HG03460 (cell line): Measurements from ENCODE around the gene KYAT1.
A peak's percentile ranks its signal among the peaks of the same experiment; 100 is the strongest.

Experiments
- ATAC-seq: cut with Tn5 transposase; IDR thresholded peaks from one replicate; pipeline ENCODE4 v1.9.1; 2021; ENCODE audit not compliant: unreplicated experiment

Gene KYAT1

DNA sequence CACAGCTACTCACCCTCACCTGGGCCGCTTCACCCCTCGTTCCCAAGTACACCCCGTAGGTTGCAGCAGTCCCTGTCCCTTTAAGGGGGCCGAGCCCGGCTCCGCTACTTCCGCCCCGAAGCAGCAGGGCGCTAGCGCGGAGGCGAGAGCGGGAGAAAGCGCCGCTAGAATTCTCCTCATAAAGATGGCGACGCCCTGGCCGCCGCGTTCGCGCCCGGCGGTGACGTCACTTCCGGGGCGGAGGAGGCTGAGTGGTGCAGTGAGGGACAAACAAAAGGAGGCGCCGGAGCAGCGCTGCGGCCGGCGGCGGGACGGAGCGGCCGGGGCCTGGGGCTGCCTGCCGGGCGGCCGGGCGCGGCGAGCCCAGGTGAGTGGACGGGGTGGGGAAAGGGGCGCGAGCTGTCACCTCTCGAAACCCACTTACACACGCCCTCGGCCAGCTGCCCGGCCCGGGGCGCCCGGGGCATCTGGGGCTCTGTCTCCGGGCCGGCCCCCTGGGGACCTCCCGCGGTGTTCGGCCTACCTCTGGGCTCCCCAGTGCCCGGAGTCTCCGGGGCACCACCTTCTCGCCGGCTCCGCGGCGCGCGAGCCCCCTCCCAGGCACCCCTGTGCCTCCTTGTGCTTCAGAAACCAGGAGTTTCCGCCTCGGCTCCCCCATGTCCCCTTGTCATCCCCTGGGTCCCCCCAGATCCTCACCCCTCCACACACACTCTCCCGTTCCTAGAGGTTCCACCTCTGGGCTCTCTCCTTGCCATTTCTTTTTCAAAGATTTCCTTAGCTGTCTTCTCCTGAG, at the start of gene KYAT1, which contains the start of gene LRRC8A:
TSS of gene KYAT1 (minus strand) at position 67 of the 793 bp plus-strand sequence. CDS start 36,545 bp downstream, outside the sequence.
TSS of gene LRRC8A (plus strand) at position 250 of the 793 bp plus-strand sequence. CDS start 25,032 bp downstream, outside the sequence.
- peak; percentile 78 for ATAC-seq

DNA sequence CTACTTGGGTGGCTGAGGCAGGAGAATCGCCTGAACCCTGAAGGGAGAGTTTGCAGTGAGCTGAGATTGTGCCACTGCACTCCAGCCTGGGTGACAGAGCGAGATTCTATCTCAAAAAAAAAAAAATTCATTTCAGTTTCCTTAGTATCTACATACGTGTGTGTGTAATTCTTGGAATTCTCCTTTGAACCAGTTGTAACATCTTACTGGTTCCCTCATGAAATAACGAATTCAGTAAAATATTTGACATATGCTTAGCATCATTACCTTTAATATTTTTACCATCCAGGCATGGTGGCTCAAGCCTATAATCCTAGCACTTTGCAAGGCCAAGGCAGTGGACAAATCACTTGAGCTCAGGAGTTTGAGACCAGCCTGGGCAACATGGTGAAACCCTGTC, 47.8 kb upstream of the KYAT1 start:
- no peak for ATAC-seq

DNA sequence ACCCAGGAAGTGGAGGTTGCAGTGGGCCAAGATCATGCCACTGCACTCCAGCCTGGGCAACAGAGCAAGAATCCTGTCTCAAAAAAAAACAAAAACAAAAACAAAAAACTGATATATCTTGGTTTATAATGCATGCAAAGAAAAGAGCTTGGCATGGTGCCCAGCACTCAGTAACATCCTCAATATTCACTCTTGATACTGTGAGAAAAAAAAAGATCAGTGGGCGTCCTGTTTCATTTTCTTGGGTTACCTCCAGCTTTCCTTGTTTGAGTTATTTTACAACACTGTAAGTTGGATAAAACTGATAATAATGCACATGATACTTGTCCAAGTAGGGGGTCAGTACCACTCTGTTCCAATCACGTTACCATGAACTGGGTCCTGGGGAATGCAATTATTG, 46.9 kb upstream of the KYAT1 start:
- ATAC-seq, result no peak

DNA sequence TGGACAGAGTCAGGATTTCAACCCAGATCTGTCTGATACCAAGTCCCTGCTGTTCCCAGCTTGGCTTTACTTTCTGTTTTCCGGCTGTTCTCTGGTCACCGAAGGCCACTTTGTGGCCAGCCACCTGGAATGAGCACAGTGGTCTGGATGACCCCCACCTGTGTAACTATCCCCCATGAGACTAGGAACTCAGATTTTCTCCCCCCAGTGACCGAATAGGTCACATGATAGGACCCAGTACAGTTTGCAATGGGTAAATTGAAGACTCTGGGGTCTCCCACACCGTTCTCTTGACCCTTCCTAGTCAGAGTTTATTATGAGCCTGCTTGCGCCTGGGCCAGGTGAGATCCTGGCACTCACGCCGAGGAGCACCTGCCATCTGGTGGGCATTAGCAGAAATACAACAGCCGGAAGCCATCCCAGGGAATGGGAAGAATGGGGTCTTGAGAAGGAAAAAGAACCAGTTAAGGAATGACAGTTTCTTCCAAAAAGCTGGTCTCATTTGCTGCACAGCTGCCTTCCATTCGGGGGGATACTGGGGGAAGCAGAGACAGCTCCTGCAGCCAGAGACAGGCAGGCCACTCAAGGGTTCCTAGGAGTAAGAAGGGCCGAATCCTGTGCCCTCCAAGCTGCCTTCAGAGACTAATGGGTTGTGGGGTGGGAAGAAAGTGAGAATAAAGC, 46.1 kb upstream of the KYAT1 start:
- no peak for ATAC-seq

DNA sequence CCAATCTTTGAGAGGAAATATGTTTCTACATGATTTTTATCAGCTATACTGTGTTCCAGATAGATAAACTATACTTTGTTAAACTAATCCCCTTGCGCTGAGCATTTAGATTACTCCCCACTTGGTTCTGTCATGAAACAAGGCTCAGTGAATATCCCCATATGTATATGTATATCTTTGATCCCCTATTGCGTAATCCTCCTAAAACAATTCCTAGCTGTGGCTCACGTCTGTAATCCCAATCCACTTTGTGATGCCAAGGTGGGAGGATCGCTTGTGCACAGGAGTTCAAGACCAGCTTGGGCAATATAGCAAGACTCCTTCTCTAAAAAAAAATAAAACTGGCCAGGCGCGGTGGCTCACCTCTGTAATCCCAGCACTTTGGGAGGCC, 41.7 kb upstream of the KYAT1 start:
- ATAC-seq, result no peak

DNA sequence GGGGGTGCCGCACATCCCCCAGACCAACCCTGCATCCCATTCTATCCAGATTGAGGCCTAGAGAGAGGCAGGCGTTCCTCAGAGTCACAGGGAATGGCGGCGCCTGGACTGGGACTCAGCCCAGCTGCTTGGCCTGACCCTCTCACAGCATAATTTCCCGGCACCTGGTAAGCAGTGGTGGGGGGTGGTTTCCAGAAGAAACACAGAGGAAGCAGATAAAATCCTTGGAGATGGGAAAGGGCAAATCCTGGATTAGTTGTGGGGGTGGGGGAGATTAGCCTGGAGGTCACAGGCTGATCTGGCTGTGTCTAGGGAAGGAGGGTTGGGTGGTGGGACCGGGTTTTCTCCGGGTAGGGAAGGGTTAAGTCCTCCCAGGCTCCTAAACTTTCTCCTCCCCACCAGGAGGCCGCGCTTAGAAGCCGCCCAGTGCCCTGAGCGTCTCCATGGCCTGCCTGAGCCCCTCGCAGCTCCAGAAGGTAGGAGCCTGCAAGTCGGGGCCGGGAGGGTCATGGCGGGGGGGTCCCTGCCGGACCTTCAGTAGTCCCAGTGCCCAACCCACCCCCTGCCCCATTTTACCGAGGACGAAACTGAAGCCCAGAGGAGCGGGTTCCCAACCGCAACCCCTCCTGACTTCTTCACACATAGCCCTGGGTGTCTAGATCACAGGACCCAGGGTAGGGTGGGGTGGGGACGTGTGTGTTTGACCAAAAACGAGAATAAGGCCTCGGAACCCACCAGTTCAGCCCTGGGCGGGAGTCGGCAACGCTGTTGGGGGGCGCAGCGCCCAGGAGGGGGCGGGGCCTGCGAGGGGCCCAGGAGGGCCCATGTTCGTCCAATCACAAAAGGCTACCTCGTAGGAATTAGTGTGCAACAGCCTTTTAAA, 40.4 kb upstream of the KYAT1 start:
- no peak for ATAC-seq

DNA sequence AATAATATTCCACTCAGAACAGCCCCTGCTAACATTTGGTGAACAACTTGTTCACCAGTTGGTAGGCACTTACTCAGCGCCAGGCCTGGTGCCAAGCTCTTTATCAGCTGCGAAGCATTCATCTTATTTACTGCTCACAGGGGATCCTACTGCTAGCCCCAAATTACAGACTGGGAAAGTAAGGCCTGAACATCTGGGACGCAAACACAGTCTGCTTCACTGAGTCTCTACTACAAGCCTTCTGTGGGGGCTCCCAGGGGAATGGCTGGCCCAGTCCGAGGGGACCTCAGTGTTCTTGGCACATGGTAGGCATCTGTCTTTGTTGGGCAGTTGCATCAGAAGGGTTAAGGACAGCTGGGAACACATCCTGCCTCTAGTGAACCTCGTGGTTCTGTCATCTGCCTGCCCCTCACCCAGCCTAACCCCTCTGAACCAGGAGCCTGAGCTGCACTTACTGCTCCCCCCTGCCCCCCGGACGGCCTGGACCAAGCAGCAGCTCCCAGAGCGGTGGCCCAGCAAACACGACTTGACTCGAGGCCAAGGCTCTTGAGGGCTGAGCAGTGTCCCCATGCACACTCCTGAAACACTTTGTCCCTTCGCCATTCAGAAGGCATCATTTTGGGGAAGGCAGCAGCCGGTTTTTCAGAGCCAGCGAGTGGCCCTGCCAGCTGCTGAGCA, 38.8 kb upstream of the KYAT1 start, which contains the start of gene PHYHD1:
TSS of gene PHYHD1 (plus strand) at position 602 of the 678 bp plus-strand sequence. CDS start 1,342 bp downstream, outside the sequence.
- ATAC-seq, result no peak

DNA sequence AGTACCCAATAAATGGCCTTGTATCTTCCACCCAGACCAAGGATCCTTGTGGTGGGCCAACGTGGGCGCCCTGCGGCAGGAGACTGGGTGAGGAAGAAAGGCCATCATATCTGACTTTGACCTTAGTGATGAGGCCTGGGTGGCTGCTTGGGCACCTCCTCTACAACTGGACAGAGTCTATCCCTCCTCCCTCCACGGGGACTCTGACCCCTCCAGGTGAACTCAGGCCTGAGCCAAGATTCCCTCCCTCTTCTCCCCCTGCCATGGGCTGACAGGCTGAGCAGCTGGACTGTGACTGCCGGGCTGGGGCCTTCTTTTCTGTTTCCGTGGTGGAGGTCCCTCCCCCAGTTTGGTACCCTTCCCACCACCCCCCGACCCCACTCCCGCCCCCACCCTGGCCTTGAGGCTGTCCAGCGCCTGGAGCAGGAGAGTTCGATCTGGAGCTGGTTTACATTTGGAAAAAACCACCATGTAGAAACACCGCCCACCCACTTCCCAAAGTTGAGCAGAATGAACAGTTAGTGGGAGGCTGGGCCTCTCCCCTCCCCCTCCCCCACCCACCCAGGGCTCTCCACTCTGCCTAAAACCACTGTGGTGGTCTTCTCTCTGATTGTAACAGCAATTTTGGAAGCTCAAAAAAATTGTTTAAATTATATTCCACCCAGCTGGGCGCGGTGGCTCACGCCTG, 37.8 kb upstream of the KYAT1 start:
- ATAC-seq, result no peak

DNA sequence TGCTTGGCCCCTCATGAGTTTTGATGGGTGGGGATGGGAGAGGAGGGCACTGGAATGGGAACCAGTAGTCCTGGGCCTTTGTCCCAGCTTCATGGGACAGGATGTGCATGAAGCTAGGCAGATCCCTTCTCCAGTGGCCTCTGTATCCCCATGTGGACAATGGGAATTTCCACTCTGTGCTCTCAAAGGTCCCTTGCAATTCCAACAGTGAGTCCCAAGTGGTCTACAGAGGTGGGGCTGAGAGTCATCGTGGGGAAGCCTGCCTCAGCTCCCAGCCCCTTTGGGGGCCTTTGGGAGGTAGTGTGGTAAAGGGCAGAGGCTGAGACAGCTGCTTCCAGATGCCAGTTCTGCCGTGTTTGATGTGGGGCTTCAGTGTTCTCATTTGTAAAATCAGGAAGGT, 37.2 kb upstream of the KYAT1 start:
- ATAC-seq, result no peak

DNA sequence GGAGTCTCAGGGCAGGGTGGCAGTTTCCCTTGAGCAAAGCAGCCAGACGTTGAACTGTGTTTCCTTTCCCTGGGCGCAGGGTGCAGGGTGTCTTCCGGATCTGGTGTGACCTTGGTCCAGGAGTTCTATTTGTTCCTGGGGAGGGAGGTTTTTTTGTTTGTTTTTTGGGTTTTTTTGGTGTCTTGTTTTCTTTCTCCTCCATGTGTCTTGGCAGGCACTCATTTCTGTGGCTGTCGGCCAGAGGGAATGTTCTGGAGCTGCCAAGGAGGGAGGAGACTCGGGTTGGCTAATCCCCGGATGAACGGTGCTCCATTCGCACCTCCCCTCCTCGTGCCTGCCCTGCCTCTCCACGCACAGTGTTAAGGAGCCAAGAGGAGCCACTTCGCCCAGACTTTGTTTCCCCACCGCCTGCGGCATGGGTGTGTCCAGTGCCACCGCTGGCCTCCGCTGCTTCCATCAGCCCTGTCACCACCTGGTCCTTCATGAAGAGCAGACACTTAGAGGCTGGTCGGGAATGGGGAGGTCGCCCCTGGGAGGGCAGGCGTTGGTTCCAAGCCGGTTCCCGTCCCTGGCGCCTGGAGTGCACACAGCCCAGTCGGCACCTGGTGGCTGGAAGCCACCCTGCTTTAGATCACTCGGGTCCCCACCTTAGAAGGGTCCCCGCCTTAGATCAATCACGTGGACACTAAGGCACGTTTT, 35.5 kb upstream of the KYAT1 start:
- ATAC-seq, result no peak

DNA sequence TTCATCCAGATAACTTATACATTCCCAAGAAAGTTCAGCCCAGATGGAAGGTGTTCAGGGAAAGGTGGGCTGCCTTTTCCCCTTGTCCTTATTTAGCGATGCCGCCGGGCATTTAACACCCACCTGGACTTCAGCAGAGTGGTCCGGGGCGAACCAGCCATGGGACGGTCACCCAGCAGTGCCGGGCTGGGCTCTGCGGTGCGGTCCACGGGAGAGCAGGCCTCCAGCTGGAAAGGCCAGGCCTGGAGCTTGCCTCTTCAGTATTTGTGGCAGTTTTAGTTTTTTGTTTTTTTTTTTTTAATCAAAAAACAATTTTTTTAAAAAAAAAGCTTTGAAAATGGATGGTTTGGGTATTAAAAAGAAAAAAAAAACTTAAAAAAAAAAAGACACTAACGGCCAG, 35.0 kb upstream of the KYAT1 start:
- no peak for ATAC-seq

DNA sequence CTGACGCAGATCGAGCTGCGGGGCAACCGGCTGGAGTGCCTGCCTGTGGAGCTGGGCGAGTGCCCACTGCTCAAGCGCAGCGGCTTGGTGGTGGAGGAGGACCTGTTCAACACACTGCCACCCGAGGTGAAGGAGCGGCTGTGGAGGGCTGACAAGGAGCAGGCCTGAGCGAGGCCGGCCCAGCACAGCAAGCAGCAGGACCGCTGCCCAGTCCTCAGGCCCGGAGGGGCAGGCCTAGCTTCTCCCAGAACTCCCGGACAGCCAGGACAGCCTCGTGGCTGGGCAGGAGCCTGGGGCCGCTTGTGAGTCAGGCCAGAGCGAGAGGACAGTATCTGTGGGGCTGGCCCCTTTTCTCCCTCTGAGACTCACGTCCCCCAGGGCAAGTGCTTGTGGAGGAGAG, 34.5 kb upstream of the KYAT1 start:
- no peak for ATAC-seq

DNA sequence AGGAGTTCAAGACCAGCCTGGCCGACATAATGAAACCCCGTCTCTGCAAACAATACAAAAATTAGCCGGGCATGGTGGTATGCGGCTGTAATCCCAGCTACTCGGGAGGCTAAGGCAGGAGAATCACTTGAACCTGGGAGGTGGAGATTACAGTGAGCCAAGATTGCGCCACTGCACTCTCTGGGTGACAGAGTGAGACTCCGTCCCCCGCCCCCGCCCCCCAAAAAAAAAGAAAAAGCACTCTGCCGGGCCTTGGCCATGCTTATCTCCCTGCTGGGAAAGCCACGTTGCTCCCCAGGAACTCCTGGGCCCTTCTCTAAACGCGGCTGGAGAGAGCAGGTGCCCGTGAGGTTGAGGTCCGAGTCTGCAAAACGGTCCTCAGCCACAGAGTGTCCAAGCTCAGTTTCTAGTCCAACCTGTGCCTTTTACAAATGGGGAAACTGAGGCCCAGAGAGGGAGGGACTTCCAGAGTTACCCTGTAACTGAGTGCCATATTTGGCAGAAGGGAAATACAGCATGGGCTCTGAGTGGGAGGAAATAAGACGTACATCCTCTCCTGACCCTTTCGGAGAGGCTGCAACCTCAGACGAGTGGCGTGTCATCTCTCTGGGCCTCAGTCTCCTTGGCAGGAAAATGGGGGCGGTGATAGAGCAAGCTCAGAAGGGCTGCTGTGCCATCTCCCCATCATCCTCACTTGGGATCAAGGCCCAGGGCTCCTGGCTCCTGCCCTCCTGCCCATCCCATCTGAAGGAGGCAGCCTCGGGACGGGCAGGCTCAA, 32.4 kb upstream of the KYAT1 start:
- no peak for ATAC-seq

DNA sequence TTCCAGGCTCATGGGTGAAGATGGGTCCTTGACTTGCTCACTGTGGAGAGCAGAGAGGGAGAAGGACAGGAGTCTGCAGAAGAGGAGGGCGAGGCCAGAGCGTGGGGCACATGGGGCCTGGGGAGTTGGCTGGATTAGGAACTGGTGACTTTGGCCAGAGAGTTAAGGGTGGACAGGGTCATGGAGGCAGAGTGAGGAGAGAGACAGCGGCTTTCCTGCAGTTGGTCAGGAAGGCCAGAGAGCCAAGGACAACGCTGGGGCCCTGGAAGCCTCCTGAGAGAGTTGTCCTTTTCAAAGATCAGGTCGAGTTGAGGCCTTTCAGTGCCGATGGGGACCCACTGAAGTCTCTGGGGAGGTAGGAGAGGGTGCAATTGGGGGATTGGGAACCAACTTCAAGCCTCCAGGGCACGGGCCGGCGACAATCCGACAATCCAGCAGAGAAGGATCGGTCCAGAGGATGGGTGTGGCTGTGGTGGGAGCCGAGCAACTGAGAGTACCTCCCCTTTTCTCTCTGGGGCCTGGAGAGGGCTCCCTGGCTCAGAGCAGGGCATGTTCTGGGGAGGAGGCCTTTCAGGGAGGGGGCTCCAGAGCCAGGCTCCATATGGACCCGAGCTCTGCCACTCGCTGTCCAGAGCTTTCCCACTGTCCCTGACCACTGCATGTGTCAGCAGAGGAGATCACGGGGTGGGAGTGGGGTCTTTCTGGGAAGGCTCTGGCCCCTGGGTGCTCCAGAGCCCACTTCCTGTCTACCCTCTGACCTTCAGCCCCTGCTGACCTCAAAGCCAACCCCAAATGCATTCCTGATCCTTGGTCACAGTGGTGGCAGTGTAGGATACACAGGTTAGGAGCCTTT, 31.5 kb upstream of the KYAT1 start:
- no peak for ATAC-seq

DNA sequence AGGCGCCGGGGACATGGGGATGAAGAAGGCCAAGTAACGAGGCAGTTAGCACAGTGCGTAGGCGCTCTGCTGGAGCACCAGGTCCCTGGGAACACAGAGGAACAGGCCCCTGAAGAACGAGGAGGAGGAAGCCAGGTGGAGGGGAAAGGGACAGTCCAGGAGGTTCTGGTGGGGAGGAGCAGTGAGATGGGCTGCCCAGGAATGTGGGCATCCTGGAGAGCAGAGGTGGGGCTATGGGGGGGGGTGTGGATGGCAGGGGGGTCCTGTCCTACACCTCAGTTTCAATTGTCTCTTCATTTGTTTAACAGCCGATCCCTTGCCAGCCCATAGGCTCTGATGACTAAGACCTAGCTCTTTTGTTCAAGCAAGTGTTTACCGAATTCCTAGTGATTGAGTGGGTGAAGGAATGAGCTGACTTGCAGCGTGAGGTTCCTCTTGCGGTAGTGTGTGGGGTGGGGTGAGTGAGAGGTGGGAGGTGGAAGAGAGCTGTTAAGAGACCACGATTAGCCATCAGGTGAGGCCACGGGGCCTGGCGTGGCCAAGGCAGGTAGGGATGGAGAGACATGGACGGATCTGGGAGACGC, 30.6 kb upstream of the KYAT1 start:
- ATAC-seq, result no peak

DNA sequence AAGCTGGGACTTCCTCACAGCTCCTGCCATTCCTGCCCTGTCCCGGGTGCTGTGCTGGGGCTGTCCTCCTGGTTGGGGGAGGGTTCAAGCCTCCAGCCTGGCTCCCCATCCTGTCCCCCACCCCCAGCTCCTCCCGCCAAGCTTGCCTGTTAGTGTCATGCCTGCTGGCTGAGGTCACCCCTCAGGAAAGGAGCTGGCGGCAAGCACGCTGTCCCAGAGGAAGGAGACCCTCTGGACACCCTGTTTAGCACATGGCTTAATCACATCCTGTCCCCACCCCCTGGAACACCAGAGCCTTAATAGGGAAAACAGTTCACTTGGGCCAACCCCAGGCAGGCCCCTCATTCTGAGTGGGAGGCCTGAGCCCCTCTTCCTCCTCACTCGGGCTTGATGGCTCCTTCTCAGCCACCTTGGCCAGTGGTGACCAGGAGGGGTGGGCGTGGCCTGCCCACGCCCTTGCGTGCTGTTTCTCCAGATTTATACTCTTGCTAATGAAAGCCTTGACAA, 29.8 kb upstream of the KYAT1 start:
- ATAC-seq, result no peak

DNA sequence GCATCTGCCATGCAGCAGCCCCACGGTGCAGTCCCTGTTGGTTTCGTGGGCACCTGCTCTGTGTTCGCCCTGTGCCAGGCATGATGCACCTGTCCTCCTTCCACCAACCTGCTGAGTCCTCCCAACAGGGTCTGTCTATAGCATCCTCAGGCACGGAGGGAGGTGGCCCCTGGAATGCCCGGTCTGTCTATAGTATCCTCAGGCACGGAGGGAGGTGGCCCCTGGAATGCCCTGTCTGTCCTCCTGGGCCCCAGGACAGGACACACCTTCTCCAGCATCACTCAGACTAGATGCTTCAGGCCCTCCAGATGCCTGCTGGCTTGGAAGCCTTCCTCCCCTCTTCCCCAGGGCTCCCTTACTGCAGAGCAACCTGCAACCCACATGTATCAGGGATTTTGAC, 29.2 kb upstream of the KYAT1 start:
- ATAC-seq, result no peak
